Activated naive CD4-positive, alpha-beta T cell treated with anti-CD3 and anti-CD28 coated beads, Interleukin-2, amount 10 ng/mL, durations not matched to agents 7 days and 5 days (primary cell): ENCODE measurements around the gene PSAP.

ENCODE experiments used
- CTCF ChIA-PET: fragments of 350-600 bp; sonication (Branson Sonifier 250); formaldehyde crosslinking; loops from one replicate; lab custom pipeline; 2021; ENCODE audit warnings: antibody characterized with exemption; lab: Charles Lee
- DNase-seq: peaks from one replicate; pipeline ENCODE4 v3.0.0-alpha.2; 2020
- H3K27ac Mint-ChIP-seq: one replicate; pipeline ENCODE4 v1.8.0; 2021; ENCODE audit warnings: mild to moderate bottlenecking, moderate library complexity, mixed read lengths
- H3K27me3 Mint-ChIP-seq: one replicate; pipeline ENCODE4 v1.8.0; 2021; ENCODE audit warnings: mild to moderate bottlenecking, mixed read lengths
- H3K36me3 Mint-ChIP-seq: one replicate; pipeline ENCODE4 v1.8.0; 2021; ENCODE audit warnings: mixed read lengths
- H3K4me1 Mint-ChIP-seq: one replicate; pipeline ENCODE4 v1.8.0; 2021; ENCODE audit warnings: mixed read lengths
- H3K4me3 Mint-ChIP-seq: one replicate; pipeline ENCODE4 v1.8.0; 2021; ENCODE audit warnings: mild to moderate bottlenecking, moderate library complexity, mixed read lengths
- H3K9me3 Mint-ChIP-seq: one replicate; pipeline ENCODE4 v1.8.0; 2021; ENCODE audit warnings: mixed read lengths

PSAP gene

GRCh38 chr10:71779641-71780040 lies 71.4 kb downstream of the PSAP start:
- Mint-ChIP-seq H3K4me1 (peaks cover 68% of the 10 kb centered on the region), H3K27ac (no peak overlapping the region), H3K4me3 (no peak overlapping the region), H3K9me3 (peaks cover 6% of the 10 kb centered on the region), H3K27me3 (peaks cover 21% of the 10 kb centered on the region), H3K36me3 (peaks cover 3% of the 10 kb centered on the region)
- DNase-seq, result peak; percentile 63
- CTCF ChIA-PET, result interaction anchor here (1.2 to 1.3 kb wide), 2 partner anchors 43 to 58 kb away, joined by 3 read pairs; no protein-coding TSS in a partner anchor

- Mint-ChIP-seq H3K36me3 (peaks cover 4% of the 10 kb centered on the region), H3K9me3 (peaks cover 6% of the 10 kb centered on the region), H3K27ac (no peak overlapping the region), H3K4me1 (peaks cover 78% of the 10 kb centered on the region), H3K4me3 (no peak overlapping the region), H3K27me3 (peaks cover 8% of the 10 kb centered on the region)
- DNase-seq, result no peak
- CTCF ChIA-PET, result interaction anchor here (0.7 to 1.3 kb wide), 2 partner anchors 59 to 71 kb away, joined by 3 read pairs; no protein-coding TSS in a partner anchor
Observed at GRCh38 chr10:71778071-71778825, 72.8 kb downstream of the PSAP start.

GRCh38 chr10:71777213-71777985 lies 73.7 kb downstream of the PSAP start:
- CTCF ChIA-PET, result interaction anchor here (0.7 to 1.8 kb wide), 3 partner anchors 69 to 81 kb away, joined by 3 to 7 read pairs (median 3); no protein-coding TSS in a partner anchor
- Mint-ChIP-seq H3K27me3 (no peaks in the 10 kb centered on the region), H3K4me1 (peaks cover 70% of the 10 kb centered on the region), H3K36me3 (peaks cover 8% of the 10 kb centered on the region), H3K4me3 (no peak overlapping the region), H3K9me3 (peaks cover 6% of the 10 kb centered on the region), H3K27ac (no peak overlapping the region)
- DNase-seq, result no peak

- Mint-ChIP-seq H3K4me3 (no peak overlapping the region), H3K4me1 (peaks cover 76% of the 10 kb centered on the region), H3K27me3 (no peaks in the 10 kb centered on the region), H3K36me3 (peaks cover 17% of the 10 kb centered on the region), H3K9me3 (peaks cover 6% of the 10 kb centered on the region), H3K27ac (peak overlapping the region; percentile 70)
- CTCF ChIA-PET, result interaction anchor here (0.9 to 1.8 kb wide), 2 partner anchors 68 to 80 kb away, joined by 3 to 7 read pairs; no protein-coding TSS in a partner anchor
- DNase-seq, result no peak
Observed at GRCh38 chr10:71776481-71776925, 74.5 kb downstream of the PSAP start.

GRCh38 chr10:71774916-71775702 lies 75.9 kb downstream of the PSAP start:
- Mint-ChIP-seq H3K9me3 (peaks cover 6% of the 10 kb centered on the region), H3K27ac (peak overlapping the region; percentile 86), H3K36me3 (peaks cover 27% of the 10 kb centered on the region), H3K4me3 (peak overlapping the region; percentile 93), H3K4me1 (peaks cover 81% of the 10 kb centered on the region), H3K27me3 (no peaks in the 10 kb centered on the region)
- DNase-seq, result no peak
- CTCF ChIA-PET, result interaction anchor here (0.6 to 5.4 kb wide), 8 partner anchors 8 to 120 kb away, joined by 3 to 74 read pairs (median 26); no protein-coding TSS in a partner anchor

- Mint-ChIP-seq H3K27ac (peak within 1 kb of the TSS; percentile 92), H3K27me3 (no peaks in the 10 kb centered on the region), H3K9me3 (peaks cover 6% of the 10 kb centered on the region), H3K4me1 (peaks cover 81% of the 10 kb centered on the region), H3K4me3 (peak within 1 kb of the TSS; percentile 93), H3K36me3 (peaks cover 40% of the 10 kb centered on the region)
- CTCF ChIA-PET, result interaction anchor here (0.6 to 5.4 kb wide), 25 partner anchors 9 to 454 kb away, joined by 3 to 74 read pairs (median 5); partner anchors contain the start of genes C10orf105 and SLC29A3
- peak; percentile 93 for DNase-seq
Observed at GRCh38 chr10:71773221-71773971, 77.7 kb downstream of the PSAP start, which contains the start of gene VSIR. TSS of gene VSIR (minus strand) at chr10:71773520. CDS start at chr10:71773439, 81 bp downstream.

- Mint-ChIP-seq H3K36me3 (peaks cover 41% of the 10 kb centered on the region), H3K27me3 (no peaks in the 10 kb centered on the region), H3K4me3 (peak overlapping the region; percentile 93), H3K9me3 (peaks cover 6% of the 10 kb centered on the region), H3K4me1 (peaks cover 83% of the 10 kb centered on the region), H3K27ac (peak overlapping the region; percentile 92)
- CTCF ChIA-PET, result interaction anchor here (0.7 to 5.4 kb wide), 20 partner anchors 9 to 454 kb away, joined by 3 to 74 read pairs (median 6); partner anchors contain the start of gene SLC29A3
- DNase-seq, result no peak
Observed at GRCh38 chr10:71772832-71773220, 78.2 kb downstream of the PSAP start.

GRCh38 chr10:71771821-71772617 lies 79.0 kb downstream of the PSAP start:
- peaks cover 83% of the 10 kb centered on the region for H3K4me1 Mint-ChIP-seq
- H3K4me3 Mint-ChIP-seq, result peak overlapping the region; percentile 93
- peak overlapping the region; percentile 92 for H3K27ac Mint-ChIP-seq
- CTCF ChIA-PET, result interaction anchor here (0.7 to 5.4 kb wide), 13 partner anchors 8 to 450 kb away, joined by 3 to 74 read pairs (median 6); no protein-coding TSS in a partner anchor
- no peaks in the 10 kb centered on the region for H3K27me3 Mint-ChIP-seq
- H3K9me3 Mint-ChIP-seq, result no peaks in the 10 kb centered on the region
- peaks cover 44% of the 10 kb centered on the region for H3K36me3 Mint-ChIP-seq
- DNase-seq, result peak; percentile 57

- Mint-ChIP-seq H3K36me3 (peaks cover 51% of the 10 kb centered on the region), H3K4me1 (peaks cover 82% of the 10 kb centered on the region), H3K27me3 (no peaks in the 10 kb centered on the region), H3K27ac (peak overlapping the region; percentile 92), H3K4me3 (peak overlapping the region; percentile 93), H3K9me3 (no peaks in the 10 kb centered on the region)
- CTCF ChIA-PET, result interaction anchor here (0.8 to 5.4 kb wide), 7 partner anchors 13 to 74 kb away, joined by 4 to 74 read pairs (median 38); no protein-coding TSS in a partner anchor
- DNase-seq, result no peak
Observed at GRCh38 chr10:71771204-71771603, 79.8 kb downstream of the PSAP start.

GRCh38 chr10:71770789-71771188 lies 80.3 kb downstream of the PSAP start:
- H3K27me3 Mint-ChIP-seq, result no peaks in the 10 kb centered on the region
- H3K4me3 Mint-ChIP-seq, result peak overlapping the region; percentile 93
- H3K4me1 Mint-ChIP-seq, result peaks cover 81% of the 10 kb centered on the region
- no peak for DNase-seq
- CTCF ChIA-PET, result interaction anchor here (4.3 to 5.4 kb wide), 2 partner anchors 23 to 63 kb away, joined by 36 to 38 read pairs; no protein-coding TSS in a partner anchor
- no peaks in the 10 kb centered on the region for H3K9me3 Mint-ChIP-seq
- H3K36me3 Mint-ChIP-seq, result peaks cover 54% of the 10 kb centered on the region
- peak overlapping the region; percentile 92 for H3K27ac Mint-ChIP-seq

- DNase-seq, result no peak
- CTCF ChIA-PET, result interaction anchor here (2.2 to 5.4 kb wide), 3 partner anchors 23 to 57 kb away, joined by 10 to 36 read pairs (median 12); no protein-coding TSS in a partner anchor
Observed at GRCh38 chr10:71770255-71770654, 80.8 kb downstream of the PSAP start.

More at GRCh38 chr10:71770255-71770654, 80.8 kb downstream of the PSAP start:
- no peaks in the 10 kb centered on the region for H3K27me3 Mint-ChIP-seq
- peak overlapping the region; percentile 92 for H3K27ac Mint-ChIP-seq
- peaks cover 81% of the 10 kb centered on the region for H3K4me1 Mint-ChIP-seq
- no peaks in the 10 kb centered on the region for H3K9me3 Mint-ChIP-seq
- peaks cover 59% of the 10 kb centered on the region for H3K36me3 Mint-ChIP-seq
- H3K4me3 Mint-ChIP-seq, result peak overlapping the region; percentile 93
